GM13977 (cell line): ENCODE measurements around the gene COL5A1.

Experiments used
- DNase-seq: peaks from one replicate; pipeline ENCODE4 v3.0.0; 2012; ENCODE audit warnings: low spot score
- CTCF ChIP-seq: IDR thresholded peaks from 2 replicates; pipeline ENCODE4 v1.5.1; 2012; ENCODE audit warnings: mild to moderate bottlenecking, control low read depth; ENCODE audit not compliant: insufficient read depth; ENCODE audit errors: extremely low read depth, missing control alignments
- in situ Hi-C: fragments of 300-500 bp; cut with MboI; formaldehyde crosslinking; loops from one replicate; pipeline ENCODE4 v1.12.0; 2022; ENCODE audit warnings: low sequenced_read_pairs, low pct_unique_long_range_greater_than_20kb, mixed read lengths, inconsistent platforms; ENCODE audit not compliant: unreplicated experiment

Gene COL5A1

GRCh38 chr9:134607971-134608370 lies 33.6 kb upstream of the COL5A1 start:
- TF ChIP-seq CTCF, result no peak
- in situ Hi-C loops, result no loop called here
- no peak for DNase-seq

GRCh38 chr9:134611046-134611445 lies 30.6 kb upstream of the COL5A1 start:
- DNase-seq, result no peak
- in situ Hi-C loops, result no loop called here
- TF ChIP-seq CTCF, result no peak

GRCh38 chr9:134612309-134612708 lies 29.3 kb upstream of the COL5A1 start:
- no peak for TF ChIP-seq CTCF
- in situ Hi-C loops, result no loop called here
- no peak for DNase-seq

- in situ Hi-C loops, result no loop called here
- no peak for DNase-seq
- TF ChIP-seq CTCF, result no peak
Observed at GRCh38 chr9:134612715-134613114, 28.9 kb upstream of the COL5A1 start.

- TF ChIP-seq CTCF, result no peak
- in situ Hi-C loops, result no loop called here
- DNase-seq, result no peak
Observed at GRCh38 chr9:134614256-134614655, 27.3 kb upstream of the COL5A1 start.

- no peak for DNase-seq
- in situ Hi-C loops, result no loop called here
- TF ChIP-seq CTCF, result no peak
Observed at GRCh38 chr9:134616341-134616740, 25.3 kb upstream of the COL5A1 start.

GRCh38 chr9:134617246-134617645 lies 24.4 kb upstream of the COL5A1 start:
- no peak for TF ChIP-seq CTCF
- in situ Hi-C loops, result no loop called here
- no peak for DNase-seq
